DOHH2 (cell line): ENCODE data around the gene REC114.

Experiments
- CTCF ChIP-seq: fragments of 200-600 bp; sonication (generic); IDR thresholded peaks from one replicate; pipeline ENCODE4 v1.5.1; 2014; ENCODE audit warnings: antibody characterized with exemption, mild to moderate bottlenecking, low read depth, low read length; ENCODE audit not compliant: poor library complexity, severe bottlenecking
- EZH2phosphoT487 ChIP-seq: fragments of 200-600 bp; sonication (generic); IDR thresholded peaks from 2 replicates; pipeline ENCODE4 v1.6.1; 2017; ENCODE audit warnings: borderline replicate concordance, mild to moderate bottlenecking, antibody characterized with exemption, low read length, moderate library complexity, mixed read lengths

- TF ChIP-seq CTCF (no peak), EZH2phosphoT487 (no peak)
These were observed 79.0 kb downstream of the REC114 start for GRCh38 chr15:73522011-73522410.
